ENCODE results near the gene MEIOB. TPM values are rescaled to one million over a fixed set of nuclear protein-coding genes. Genes with fewer than 3 reads are reported as not detected.

Gene MEIOB
- polyA plus RNA-seq, 1 of the 3 experiments (the other 2 are of a cell fraction), result not detected

DNA sequence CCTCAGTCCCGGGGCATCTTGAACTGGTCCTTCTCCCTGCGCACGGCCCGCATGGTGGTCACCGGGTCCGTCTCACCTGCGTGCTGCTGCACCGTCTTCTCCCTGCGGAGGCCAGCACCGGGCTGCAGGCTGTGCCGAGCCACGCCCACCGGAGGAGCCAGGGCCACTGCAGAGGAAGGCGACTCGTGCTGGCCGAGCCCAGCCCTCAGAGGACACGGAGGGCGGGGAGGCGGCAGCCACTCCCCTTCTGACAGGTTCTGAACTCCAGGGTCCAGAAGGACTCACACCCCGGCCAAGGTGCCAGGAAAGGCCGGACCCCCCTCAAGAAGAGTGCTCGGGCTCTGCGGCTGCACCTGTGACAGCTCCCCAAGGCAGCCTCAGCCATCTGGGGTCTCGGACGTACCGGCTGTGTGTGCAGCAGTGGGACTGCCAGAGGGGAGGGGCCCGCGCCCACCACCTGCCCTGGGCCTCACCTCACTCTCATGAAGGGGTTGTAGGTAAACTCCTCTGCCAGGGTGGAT, 62.6 kb downstream of the MEIOB start:
- Histone ChIP-seq H3K4me1 (ENCODE audit: control insufficient read depth in 1 of 2, insufficient read depth in 2 of 2, low read depth in 1 of 2, low read length in 1 of 2) (no peaks in the 10 kb centered on the region), H2AFZ (ENCODE audit: low read depth) (no peak overlapping the region), H4K20me1 (ENCODE audit: insufficient read depth) (no peaks in the 10 kb centered on the region), H3K9ac (no peak overlapping the region), H3K79me2 (ENCODE audit: insufficient read depth) (peaks cover 4% of the 10 kb centered on the region; the same call in 1 of the 2 replicates), H3K9me2 (no peaks in the 10 kb centered on the region), H3K27ac (ENCODE audit: low read depth in 2 of 2, low read length in 1 of 2) (no peak overlapping the region), H3K4me2 (no peak overlapping the region), H3K36me3 (replicated peaks in 1 of 2; ENCODE audit: control insufficient read depth in 1 of 2, insufficient read depth in 2 of 2, low read length in 1 of 2) (peaks cover 10 to 11% of the 10 kb centered on the region in 2 experiments), H3K4me3 (ENCODE audit: low read depth in 2 of 2, low read length in 1 of 2) (no peak overlapping the region), H3K9me3 (no peaks in the 10 kb centered on the region), H3K27me3 (ENCODE audit: insufficient read depth) (no peaks in the 10 kb centered on the region), H3F3A (replicated peaks; ENCODE audit: insufficient read depth) (peaks cover 7% of the 10 kb centered on the region)
- ChIA-PET POLR2A (no interaction called here), CTCF (no interaction called here)
- TF ChIP-seq EP300 (IDR thresholded peaks at IDR 0.05; ENCODE audit: borderline replicate concordance in 1 of 2, low read depth in 1 of 2, low read length in 1 of 2) (no peak), TCF12 (IDR thresholded peaks at IDR 0.05) (no peak), NRF1 (IDR thresholded peaks at IDR 0.05; ENCODE audit: low read depth, low read length) (no peak), FOXJ3 (CRISPR knock-in tag; IDR thresholded peaks at IDR 0.05) (no peak), SIN3A (IDR thresholded peaks at IDR 0.05; ENCODE audit: borderline replicate concordance, low read depth, low read length) (no peak), NFIC (IDR thresholded peaks at IDR 0.05; ENCODE audit: borderline replicate concordance) (no peak), SMC3 (IDR thresholded peaks at IDR 0.05; ENCODE audit: low read depth, low read length) (no peak), MEF2A (IDR thresholded peaks at IDR 0.05; ENCODE audit: borderline replicate concordance, low read depth) (no peak), YY1 (IDR thresholded peaks at IDR 0.05; ENCODE audit: low read depth) (no peak), RCOR1 (IDR thresholded peaks at IDR 0.05; ENCODE audit: low read length) (no peak), CHD2 (IDR thresholded peaks at IDR 0.05; ENCODE audit: low read length, partially characterized antibody) (no peak), FOSL2 (IDR thresholded peaks at IDR 0.05; ENCODE audit: borderline replicate concordance, low read depth) (no peak), PBX3 (IDR thresholded peaks at IDR 0.05) (no peak), POLR2AphosphoS5 (IDR thresholded peaks at IDR 0.05; ENCODE audit: low read depth, low read length) (no peak), FOXM1 (IDR thresholded peaks at IDR 0.05; ENCODE audit: low read depth) (no peak)
- TF ChIP-seq, protein P1, sequence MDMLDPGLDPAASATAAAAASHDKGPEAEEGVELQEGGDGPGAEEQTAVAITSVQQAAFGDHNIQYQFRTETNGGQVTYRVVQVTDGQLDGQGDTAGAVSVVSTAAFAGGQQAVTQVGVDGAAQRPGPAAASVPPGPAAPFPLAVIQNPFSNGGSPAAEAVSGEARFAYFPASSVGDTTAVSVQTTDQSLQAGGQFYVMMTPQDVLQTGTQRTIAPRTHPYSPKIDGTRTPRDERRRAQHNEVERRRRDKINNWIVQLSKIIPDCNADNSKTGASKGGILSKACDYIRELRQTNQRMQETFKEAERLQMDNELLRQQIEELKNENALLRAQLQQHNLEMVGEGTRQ (IDR thresholded peaks at IDR 0.05; ENCODE audit: borderline replicate concordance, low read depth, low read length), result no peak
- TF ChIP-seq, protein P2, sequence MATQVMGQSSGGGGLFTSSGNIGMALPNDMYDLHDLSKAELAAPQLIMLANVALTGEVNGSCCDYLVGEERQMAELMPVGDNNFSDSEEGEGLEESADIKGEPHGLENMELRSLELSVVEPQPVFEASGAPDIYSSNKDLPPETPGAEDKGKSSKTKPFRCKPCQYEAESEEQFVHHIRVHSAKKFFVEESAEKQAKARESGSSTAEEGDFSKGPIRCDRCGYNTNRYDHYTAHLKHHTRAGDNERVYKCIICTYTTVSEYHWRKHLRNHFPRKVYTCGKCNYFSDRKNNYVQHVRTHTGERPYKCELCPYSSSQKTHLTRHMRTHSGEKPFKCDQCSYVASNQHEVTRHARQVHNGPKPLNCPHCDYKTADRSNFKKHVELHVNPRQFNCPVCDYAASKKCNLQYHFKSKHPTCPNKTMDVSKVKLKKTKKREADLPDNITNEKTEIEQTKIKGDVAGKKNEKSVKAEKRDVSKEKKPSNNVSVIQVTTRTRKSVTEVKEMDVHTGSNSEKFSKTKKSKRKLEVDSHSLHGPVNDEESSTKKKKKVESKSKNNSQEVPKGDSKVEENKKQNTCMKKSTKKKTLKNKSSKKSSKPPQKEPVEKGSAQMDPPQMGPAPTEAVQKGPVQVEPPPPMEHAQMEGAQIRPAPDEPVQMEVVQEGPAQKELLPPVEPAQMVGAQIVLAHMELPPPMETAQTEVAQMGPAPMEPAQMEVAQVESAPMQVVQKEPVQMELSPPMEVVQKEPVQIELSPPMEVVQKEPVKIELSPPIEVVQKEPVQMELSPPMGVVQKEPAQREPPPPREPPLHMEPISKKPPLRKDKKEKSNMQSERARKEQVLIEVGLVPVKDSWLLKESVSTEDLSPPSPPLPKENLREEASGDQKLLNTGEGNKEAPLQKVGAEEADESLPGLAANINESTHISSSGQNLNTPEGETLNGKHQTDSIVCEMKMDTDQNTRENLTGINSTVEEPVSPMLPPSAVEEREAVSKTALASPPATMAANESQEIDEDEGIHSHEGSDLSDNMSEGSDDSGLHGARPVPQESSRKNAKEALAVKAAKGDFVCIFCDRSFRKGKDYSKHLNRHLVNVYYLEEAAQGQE (IDR thresholded peaks at IDR 0.05; ENCODE audit: low read depth, low read length), result no peak
- WGBS (ENCODE audit: low lambda C conversion rate), result 97% methylated on average over 9 of the region's 28 CpGs
- DNase-seq, result no peak

All from SK-N-SH (cell line).